ENCODE results near the gene DDX54.

DDX54 gene

GRCh38 chr12:113108308-113108707 lies 77.0 kb downstream of the DDX54 start:
- Histone ChIP-seq H3K4me1 (ENCODE audit: low read length) (no peaks in the 10 kb centered on the region), H3K79me2 (ENCODE audit: low read length) (no peaks in the 10 kb centered on the region), H3K27me3 (ENCODE audit: low read depth, low read length) (no peaks in the 10 kb centered on the region), H3K9me3 (ENCODE audit: insufficient read depth, low read length) (no peaks in the 10 kb centered on the region), H3K36me3 (replicated peaks; ENCODE audit: low read depth, low read length) (no peaks in the 10 kb centered on the region), H3K9ac (ENCODE audit: low read length) (no peak overlapping the region), H2AFZ (ENCODE audit: low read depth, low read length) (no peak overlapping the region), H3K27ac (ENCODE audit: low read length) (no peak overlapping the region), H4K20me1 (ENCODE audit: insufficient read depth, low read length) (no peaks in the 10 kb centered on the region), H3K4me3 (ENCODE audit: low read length) (no peak overlapping the region), H3K4me2 (ENCODE audit: low read length) (no peak overlapping the region)
- TF ChIP-seq EZH2phosphoT487 (IDR thresholded peaks at IDR 0.05; ENCODE audit: low read depth) (no peak), CTCF (IDR thresholded peaks at IDR 0.05; ENCODE audit: low read depth, low read length) (no peak)
